Activated T-helper 17 cell treated with anti-CD3 and anti-CD28 coated beads, Interleukin-2, amount 50 U/mL, for 72 hours (primary cell): ENCODE results near the gene SH3BP1. TPM values are rescaled to one million over a fixed set of nuclear protein-coding genes. Genes with fewer than 3 reads are reported as not detected.

Source experiments
- ATAC-seq: fragments of 150-1000 bp; cut with Tn5 transposase; replicated peaks from 2 replicates; pipeline ENCODE4 v1.10.0; 2021; ENCODE audit warnings: mild to moderate bottlenecking, moderate library complexity
- H3K27ac Mint-ChIP-seq: one replicate; pipeline ENCODE4 v1.8.0; 2022; ENCODE audit warnings: mixed read lengths
- H3K27me3 Mint-ChIP-seq: one replicate; pipeline ENCODE4 v1.8.0; 2022; ENCODE audit warnings: mixed read lengths
- H3K36me3 Mint-ChIP-seq: one replicate; pipeline ENCODE4 v1.8.0; 2022; ENCODE audit warnings: low read depth, mild to moderate bottlenecking, mixed read lengths
- H3K4me1 Mint-ChIP-seq: one replicate; pipeline ENCODE4 v1.8.0; 2022; ENCODE audit warnings: mixed read lengths
- H3K4me3 Mint-ChIP-seq: one replicate; pipeline ENCODE4 v1.8.0; 2022; ENCODE audit warnings: mild to moderate bottlenecking, mixed read lengths
- H3K9me3 Mint-ChIP-seq: one replicate; pipeline ENCODE4 v1.8.0; 2022; ENCODE audit warnings: mixed read lengths
- total RNA-seq, 2 donors: library from RNA; stranded (reverse); gene quantifications; one replicate each; pipeline ENCODE4 v1.2.3, GENCODE V29; 2022

Gene SH3BP1
- total RNA-seq, 2 donors from 2014 or later = 118 to 132 TPM

GRCh38 chr22:37634417-37634924 is 5.0 kb upstream of the SH3BP1 start:
- Mint-ChIP-seq H3K9me3 (no peaks in the 10 kb centered on the region), H3K27me3 (no peaks in the 10 kb centered on the region), H3K4me1 (peaks cover 34% of the 10 kb centered on the region), H3K4me3 (peak overlapping the region; percentile 87), H3K36me3 (peaks cover 24% of the 10 kb centered on the region), H3K27ac (peak overlapping the region; percentile 95)
- ATAC-seq = no peak

GRCh38 chr22:37635157-37635556 is 4.3 kb upstream of the SH3BP1 start:
- Mint-ChIP-seq H3K27me3 (no peaks in the 10 kb centered on the region), H3K36me3 (peaks cover 26% of the 10 kb centered on the region), H3K4me1 (peaks cover 34% of the 10 kb centered on the region), H3K9me3 (no peaks in the 10 kb centered on the region), H3K27ac (peak overlapping the region; percentile 95), H3K4me3 (peak overlapping the region; percentile 87)
- no peak for ATAC-seq

- no peak for ATAC-seq
- no peaks in the 10 kb centered on the region for H3K27me3 Mint-ChIP-seq
- H3K9me3 Mint-ChIP-seq = no peaks in the 10 kb centered on the region
- H3K36me3 Mint-ChIP-seq = peaks cover 36% of the 10 kb centered on the region
- H3K4me3 Mint-ChIP-seq = peak overlapping the region; percentile 87
- H3K4me1 Mint-ChIP-seq = peaks cover 34% of the 10 kb centered on the region
- peak overlapping the region; percentile 78 for H3K27ac Mint-ChIP-seq
Measured at GRCh38 chr22:37636186-37636948, 3.1 kb upstream of the SH3BP1 start.

- Mint-ChIP-seq H3K36me3 (peaks cover 39% of the 10 kb centered on the region), H3K4me3 (peak overlapping the region; percentile 87), H3K27me3 (no peaks in the 10 kb centered on the region), H3K4me1 (peaks cover 34% of the 10 kb centered on the region), H3K27ac (peak overlapping the region; percentile 78), H3K9me3 (no peaks in the 10 kb centered on the region)
- no peak for ATAC-seq
Measured at GRCh38 chr22:37636949-37637273, 2.6 kb upstream of the SH3BP1 start.

GRCh38 chr22:37638391-37639069 is 939 bp upstream of the SH3BP1 start:
- Mint-ChIP-seq H3K4me1 (peaks cover 35% of the 10 kb centered on the region), H3K27me3 (no peaks in the 10 kb centered on the region), H3K4me3 (peak overlapping the region; percentile 87), H3K9me3 (no peaks in the 10 kb centered on the region), H3K36me3 (peaks cover 46% of the 10 kb centered on the region), H3K27ac (peak overlapping the region; percentile 92)
- ATAC-seq = peak; percentile 16

- H3K4me3 Mint-ChIP-seq = peak overlapping the region; percentile 87
- H3K27me3 Mint-ChIP-seq = no peaks in the 10 kb centered on the region
- H3K9me3 Mint-ChIP-seq = no peaks in the 10 kb centered on the region
- peak; percentile 30 for ATAC-seq
- peaks cover 55% of the 10 kb centered on the region for H3K36me3 Mint-ChIP-seq
- peak overlapping the region; percentile 94 for H3K27ac Mint-ChIP-seq
- H3K4me1 Mint-ChIP-seq = peaks cover 23% of the 10 kb centered on the region
Measured at GRCh38 chr22:37639771-37640590, 512 bp downstream of the SH3BP1 start.

- H3K27ac Mint-ChIP-seq = peak overlapping the region; percentile 94
- ATAC-seq = peak; percentile 1
- no peaks in the 10 kb centered on the region for H3K27me3 Mint-ChIP-seq
- H3K36me3 Mint-ChIP-seq = peaks cover 64% of the 10 kb centered on the region
- peaks cover 23% of the 10 kb centered on the region for H3K4me1 Mint-ChIP-seq
- no peaks in the 10 kb centered on the region for H3K9me3 Mint-ChIP-seq
- H3K4me3 Mint-ChIP-seq = peak overlapping the region; percentile 87
Measured at GRCh38 chr22:37640591-37641560, 1.4 kb downstream of the SH3BP1 start.

- no peak overlapping the region for H3K27ac Mint-ChIP-seq
- no peaks in the 10 kb centered on the region for H3K9me3 Mint-ChIP-seq
- H3K4me3 Mint-ChIP-seq = peak overlapping the region; percentile 87
- H3K27me3 Mint-ChIP-seq = no peaks in the 10 kb centered on the region
- no peak for ATAC-seq
- peaks cover 71% of the 10 kb centered on the region for H3K36me3 Mint-ChIP-seq
- H3K4me1 Mint-ChIP-seq = peaks cover 20% of the 10 kb centered on the region
Measured at GRCh38 chr22:37641561-37641949, 2.1 kb downstream of the SH3BP1 start.

- Mint-ChIP-seq H3K4me1 (peaks cover 12% of the 10 kb centered on the region), H3K4me3 (peak overlapping the region; percentile 87), H3K9me3 (no peaks in the 10 kb centered on the region), H3K27ac (peak overlapping the region; percentile 70), H3K36me3 (peaks cover 88% of the 10 kb centered on the region), H3K27me3 (no peaks in the 10 kb centered on the region)
- ATAC-seq = peak; percentile 77
Measured at GRCh38 chr22:37643225-37643847, 3.9 kb downstream of the SH3BP1 start.

- ATAC-seq = no peak
- Mint-ChIP-seq H3K36me3 (peaks cover 99% of the 10 kb centered on the region), H3K27ac (no peak overlapping the region), H3K27me3 (no peaks in the 10 kb centered on the region), H3K4me1 (peaks cover 6% of the 10 kb centered on the region), H3K4me3 (no peak overlapping the region), H3K9me3 (no peaks in the 10 kb centered on the region)
Measured at GRCh38 chr22:37647317-37647716, 7.8 kb downstream of the SH3BP1 start.

- H3K27ac Mint-ChIP-seq = no peak overlapping the region
- peaks cover 99% of the 10 kb centered on the region for H3K36me3 Mint-ChIP-seq
- no peak for ATAC-seq
- H3K4me1 Mint-ChIP-seq = peaks cover 6% of the 10 kb centered on the region
- no peaks in the 10 kb centered on the region for H3K9me3 Mint-ChIP-seq
- H3K4me3 Mint-ChIP-seq = no peak overlapping the region
- no peaks in the 10 kb centered on the region for H3K27me3 Mint-ChIP-seq
Measured at GRCh38 chr22:37647928-37648327, 8.5 kb downstream of the SH3BP1 start.

- Mint-ChIP-seq H3K4me1 (no peaks in the 10 kb centered on the region), H3K27me3 (no peaks in the 10 kb centered on the region), H3K36me3 (peaks cover 93% of the 10 kb centered on the region), H3K27ac (no peak overlapping the region), H3K9me3 (no peaks in the 10 kb centered on the region), H3K4me3 (no peak overlapping the region)
- ATAC-seq = no peak
Measured at GRCh38 chr22:37650463-37651136, 11.1 kb downstream of the SH3BP1 start.
